ENCODE data around the gene DAND5. TPM values are rescaled to one million over a fixed set of nuclear protein-coding genes. Genes with fewer than 3 reads are reported as not detected.
A peak's percentile ranks its signal among the peaks of the same experiment; 100 is the strongest.

Gene DAND5
- total and polyA plus RNA-seq, 4 donors = 0.01 to 0.25 (median 0.17) TPM

GRCh38 chr19:13010992-13011652, 41.7 kb downstream of the DAND5 start:
- no peaks in the 10 kb centered on the region for H3K9me3 ChIP-seq (ENCODE audit: control insufficient read depth in 4 of 4, insufficient read depth in 3 of 4, low read length in 3 of 4)
- H3K4me3 ChIP-seq = no peak overlapping the region
- H3K27me3 ChIP-seq (ENCODE audit: control insufficient read depth in 3 of 3, insufficient read depth in 3 of 3, low read length in 2 of 3) = peaks cover 0 to 19% (median 0%) of the 10 kb centered on the region in 3 donors
- peaks cover 0 to 11% (median 1%) of the 10 kb centered on the region in 4 donors for H3K36me3 ChIP-seq (ENCODE audit: control insufficient read depth in 4 of 4, insufficient read depth in 4 of 4, low read length in 4 of 4)
- H3K4me1 ChIP-seq (ENCODE audit: control insufficient read depth in 5 of 5, insufficient read depth in 5 of 5, low read length in 5 of 5) = peaks cover 0 to 77% (median 41%) of the 10 kb centered on the region in 5 donors
- DNase-seq (no peak), ATAC-seq (ENCODE audit: insufficient read depth, low FRiP score) (no peak)
- no peak for TF ChIP-seq CTCF (IDR thresholded peaks at IDR 0.05; ENCODE audit: control extremely low read depth, extremely low read depth)
- no peak overlapping the region for H3K27ac ChIP-seq (ENCODE audit: low read depth in 1 of 2, low read length in 1 of 2)
- whole genome bisulfite sequencing, 2 donors = 31 to 59% methylated on average over 37 to 39 of the region's 39 CpGs
- H3K9ac ChIP-seq (ENCODE audit: insufficient read depth in 1 of 2, low read length in 2 of 2) = no peak overlapping the region

GRCh38 chr19:13011653-13012389, 42.4 kb downstream of the DAND5 start:
- WGBS, 2 donors = 47 to 61% methylated on average over 48 to 54 of the region's 54 CpGs
- no peak overlapping the region for H3K4me3 ChIP-seq
- peaks cover 0 to 19% (median 0%) of the 10 kb centered on the region in 3 donors for H3K27me3 ChIP-seq (ENCODE audit: control insufficient read depth in 3 of 3, insufficient read depth in 3 of 3, low read length in 2 of 3)
- peaks cover 0 to 11% (median 1%) of the 10 kb centered on the region in 4 donors for H3K36me3 ChIP-seq (ENCODE audit: control insufficient read depth in 4 of 4, insufficient read depth in 4 of 4, low read length in 4 of 4)
- no peak overlapping the region for H3K9ac ChIP-seq (ENCODE audit: insufficient read depth in 1 of 2, low read length in 2 of 2)
- H3K4me1 ChIP-seq (ENCODE audit: control insufficient read depth in 5 of 5, insufficient read depth in 5 of 5, low read length in 5 of 5) = peaks cover 0 to 80% (median 48%) of the 10 kb centered on the region in 5 donors
- DNase-seq (no peak), ATAC-seq (ENCODE audit: insufficient read depth, low FRiP score) (no peak)
- H3K27ac ChIP-seq (ENCODE audit: low read depth in 1 of 2, low read length in 1 of 2) = peak overlapping the region in 1 of 2 donors; percentile 92
- TF ChIP-seq CTCF (IDR thresholded peaks at IDR 0.05; ENCODE audit: control extremely low read depth, extremely low read depth) = no peak
- no peaks in the 10 kb centered on the region for H3K9me3 ChIP-seq (ENCODE audit: control insufficient read depth in 4 of 4, insufficient read depth in 3 of 4, low read length in 3 of 4)

- H3K9ac ChIP-seq (ENCODE audit: insufficient read depth in 1 of 2, low read length in 2 of 2) = peak overlapping the region in 1 of 2 donors; percentile 23
- TF ChIP-seq CTCF (IDR thresholded peaks at IDR 0.05; ENCODE audit: control extremely low read depth, extremely low read depth) = no peak
- peaks cover 0 to 11% (median 1%) of the 10 kb centered on the region in 4 donors for H3K36me3 ChIP-seq (ENCODE audit: control insufficient read depth in 4 of 4, insufficient read depth in 4 of 4, low read length in 4 of 4)
- H3K4me3 ChIP-seq = no peak overlapping the region
- peaks cover 0 to 19% (median 0%) of the 10 kb centered on the region in 3 donors for H3K27me3 ChIP-seq (ENCODE audit: control insufficient read depth in 3 of 3, insufficient read depth in 3 of 3, low read length in 2 of 3)
- H3K4me1 ChIP-seq (ENCODE audit: control insufficient read depth in 5 of 5, insufficient read depth in 5 of 5, low read length in 5 of 5) = peaks cover 0 to 80% (median 49%) of the 10 kb centered on the region in 5 donors
- WGBS, 2 donors = 37 to 52% methylated on average over 22 to 23 of the region's 23 CpGs
- peak overlapping the region in 1 of 2 donors; percentile 92 for H3K27ac ChIP-seq (ENCODE audit: low read depth in 1 of 2, low read length in 1 of 2)
- H3K9me3 ChIP-seq (ENCODE audit: control insufficient read depth in 4 of 4, insufficient read depth in 3 of 4, low read length in 3 of 4) = no peaks in the 10 kb centered on the region
- DNase-seq = no peak
- no peak for ATAC-seq (ENCODE audit: insufficient read depth, low FRiP score)
Measured at GRCh38 chr19:13012390-13012689, 43.0 kb downstream of the DAND5 start.
